Activated CD8-positive, alpha-beta T cell treated with anti-CD3 and anti-CD28 coated beads for 36 hours (primary cell): ENCODE data around the gene TMIGD3. TPM values are rescaled to one million over a fixed set of nuclear protein-coding genes. Genes with fewer than 3 reads are reported as not detected.
A peak's percentile ranks its signal among the peaks of the same experiment; 100 is the strongest.

Experiments
- ATAC-seq: fragments of 200-7000 bp; cut with Tn5 transposase; one replicate; pipeline ENCODE4 v1.10.0; 2021; ENCODE audit warnings: mild to moderate bottlenecking, moderate library complexity
- CTCF ChIA-PET: fragments of 350-600 bp; sonication (Branson Sonifier 250); formaldehyde crosslinking; loops from one replicate; lab custom pipeline; 2021; ENCODE audit warnings: antibody characterized with exemption; lab: Charles Lee
- POLR2A ChIA-PET: fragments of 350-600 bp; sonication (Branson Sonifier 250); formaldehyde crosslinking; loops from one replicate; lab custom pipeline; 2021; ENCODE audit warnings: antibody characterized with exemption; lab: Charles Lee
- DNase-seq: peaks from one replicate; pipeline ENCODE4 v3.0.0-alpha.2; 2020
- H3K27ac Mint-ChIP-seq: one replicate; pipeline ENCODE4 v1.8.0; 2021; ENCODE audit warnings: mild to moderate bottlenecking, mixed read lengths
- H3K27me3 Mint-ChIP-seq: one replicate; pipeline ENCODE4 v1.8.0; 2021; ENCODE audit warnings: mixed read lengths
- H3K36me3 Mint-ChIP-seq: one replicate; pipeline ENCODE4 v1.8.0; 2021; ENCODE audit warnings: low read depth, mixed read lengths
- H3K4me1 Mint-ChIP-seq: one replicate; pipeline ENCODE4 v1.8.0; 2021; ENCODE audit warnings: low read depth, mixed read lengths
- H3K4me3 Mint-ChIP-seq: one replicate; pipeline ENCODE4 v1.8.0; 2021; ENCODE audit warnings: mild to moderate bottlenecking, moderate library complexity, mixed read lengths
- H3K9me3 Mint-ChIP-seq: one replicate; pipeline ENCODE4 v1.8.0; 2021; ENCODE audit warnings: mixed read lengths
- intact Hi-C: fragments of 100-400 bp; cut with micrococcal nuclease; formaldehyde crosslinking; loops from one replicate; pipeline ENCODE4 v1.10.0; 2022
- total RNA-seq, 2 experiments: library from RNA; stranded (reverse); gene quantifications; one replicate each; pipeline ENCODE4 v1.2.3, GENCODE V29; 2021
- TF ChIP-seq, protein P1 (sequence below): fragments of 200-600 bp; IDR thresholded peaks from one replicate; pipeline ENCODE4 v1.8.0; 2022; ENCODE audit warnings: antibody characterized with exemption, mild to moderate bottlenecking

TMIGD3 gene
- total RNA-seq, 2 experiments from 2014 or later: not detected

DNA sequence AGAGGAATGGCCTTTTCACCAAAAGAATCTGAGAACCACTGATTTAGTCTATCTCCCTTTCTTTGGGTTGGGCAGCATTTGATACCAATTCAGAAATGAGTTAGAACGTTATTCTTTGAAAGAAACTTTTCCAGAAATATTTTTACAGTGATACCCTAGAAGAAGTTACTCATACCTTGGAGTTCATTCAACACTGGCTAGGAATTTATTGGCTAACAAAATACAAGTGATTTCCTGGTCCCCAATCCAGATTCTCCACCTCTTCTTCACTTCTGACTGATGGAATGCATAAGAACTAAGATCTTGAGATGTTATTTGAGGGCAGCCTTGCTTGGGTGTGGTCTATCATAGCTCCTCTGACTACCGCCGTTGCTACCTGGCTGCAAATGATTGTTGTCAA, 20.3 kb downstream of the TMIGD3 start:
- Mint-ChIP-seq H3K27ac (no peak overlapping the region), H3K36me3 (peaks cover 3% of the 10 kb centered on the region), H3K9me3 (no peaks in the 10 kb centered on the region), H3K4me3 (no peak overlapping the region), H3K4me1 (peaks cover 13% of the 10 kb centered on the region), H3K27me3 (no peaks in the 10 kb centered on the region)
- ChIA-PET POLR2A (no interaction called here), CTCF (interaction anchor here (1.4 to 9.9 kb wide), 4 partner anchors 25 to 284 kb away, joined by 8 to 99 read pairs (median 16); no protein-coding TSS in a partner anchor)
- TF ChIP-seq, protein P1, sequence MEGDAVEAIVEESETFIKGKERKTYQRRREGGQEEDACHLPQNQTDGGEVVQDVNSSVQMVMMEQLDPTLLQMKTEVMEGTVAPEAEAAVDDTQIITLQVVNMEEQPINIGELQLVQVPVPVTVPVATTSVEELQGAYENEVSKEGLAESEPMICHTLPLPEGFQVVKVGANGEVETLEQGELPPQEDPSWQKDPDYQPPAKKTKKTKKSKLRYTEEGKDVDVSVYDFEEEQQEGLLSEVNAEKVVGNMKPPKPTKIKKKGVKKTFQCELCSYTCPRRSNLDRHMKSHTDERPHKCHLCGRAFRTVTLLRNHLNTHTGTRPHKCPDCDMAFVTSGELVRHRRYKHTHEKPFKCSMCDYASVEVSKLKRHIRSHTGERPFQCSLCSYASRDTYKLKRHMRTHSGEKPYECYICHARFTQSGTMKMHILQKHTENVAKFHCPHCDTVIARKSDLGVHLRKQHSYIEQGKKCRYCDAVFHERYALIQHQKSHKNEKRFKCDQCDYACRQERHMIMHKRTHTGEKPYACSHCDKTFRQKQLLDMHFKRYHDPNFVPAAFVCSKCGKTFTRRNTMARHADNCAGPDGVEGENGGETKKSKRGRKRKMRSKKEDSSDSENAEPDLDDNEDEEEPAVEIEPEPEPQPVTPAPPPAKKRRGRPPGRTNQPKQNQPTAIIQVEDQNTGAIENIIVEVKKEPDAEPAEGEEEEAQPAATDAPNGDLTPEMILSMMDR: no peak
- intact Hi-C loops: no loop called here
- no peak for ATAC-seq
- no peak for DNase-seq

DNA sequence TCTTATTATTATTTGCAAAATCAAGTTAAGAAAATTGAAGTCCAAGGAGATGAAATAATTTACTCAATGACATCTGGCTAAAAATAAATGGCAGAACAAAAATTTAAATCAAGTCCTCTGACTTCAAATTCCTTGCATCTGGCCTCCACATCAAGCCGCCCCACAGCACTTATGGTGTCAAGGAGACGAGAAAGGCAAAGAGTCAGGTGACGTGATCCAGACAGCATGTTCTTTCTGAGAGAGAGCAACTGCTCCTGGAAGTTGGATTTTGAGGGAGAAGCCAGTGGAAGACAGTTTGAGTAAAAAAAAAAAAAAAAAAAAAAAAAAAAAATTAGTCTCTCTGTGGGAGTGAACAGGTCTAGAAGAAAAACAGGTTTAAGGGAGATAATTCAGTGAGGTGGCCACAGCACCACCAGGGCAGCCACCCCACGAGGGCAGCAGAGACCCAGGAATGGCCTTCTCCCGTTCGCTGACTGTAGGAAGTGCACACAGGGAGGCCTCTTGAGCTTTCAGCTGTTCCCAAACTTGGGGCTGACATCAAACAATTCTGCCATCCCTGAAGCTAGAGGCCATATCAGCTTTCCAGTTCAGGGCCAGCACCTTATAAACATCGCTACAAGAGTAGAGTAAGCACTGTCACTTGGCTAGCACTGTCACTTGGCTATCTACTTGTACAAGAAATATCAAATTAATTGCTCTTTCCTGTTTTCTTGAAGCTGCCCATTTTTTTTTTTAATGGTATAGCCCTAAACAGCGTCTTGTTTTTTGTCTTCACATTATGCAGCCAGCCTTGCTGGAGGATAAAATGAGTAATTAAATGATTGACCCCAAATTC, 21.8 kb downstream of the TMIGD3 start:
- H3K27ac Mint-ChIP-seq: no peak overlapping the region
- H3K9me3 Mint-ChIP-seq: no peaks in the 10 kb centered on the region
- ChIA-PET CTCF (interaction anchor here (0.7 to 9.9 kb wide), 27 partner anchors 9 to 888 kb away, joined by 3 to 99 read pairs (median 5); partner anchors contain the start of genes ADORA3 and TMIGD3), POLR2A (interaction anchor here (0.7 kb wide), 1 partner anchor 16 kb away, joined by 3 read pairs; no protein-coding TSS in a partner anchor)
- H3K4me1 Mint-ChIP-seq: peaks cover 29% of the 10 kb centered on the region
- peaks cover 12% of the 10 kb centered on the region for H3K36me3 Mint-ChIP-seq
- peak; percentile 67 for ATAC-seq
- peak; percentile 77 for DNase-seq
- TF ChIP-seq, protein P1: peak; percentile 52
- intact Hi-C loops: no loop called here
- no peak overlapping the region for H3K4me3 Mint-ChIP-seq
- H3K27me3 Mint-ChIP-seq: no peaks in the 10 kb centered on the region

- TF ChIP-seq, protein P1: no peak
- peaks cover 38% of the 10 kb centered on the region for H3K4me1 Mint-ChIP-seq
- CTCF ChIA-PET: interaction anchor here (0.7 to 9.9 kb wide), 8 partner anchors 10 to 270 kb away, joined by 3 to 99 read pairs (median 3); no protein-coding TSS in a partner anchor
Observed at GRCh38 chr1:111480674-111481073, 22.8 kb downstream of the TMIGD3 start.

DNA sequence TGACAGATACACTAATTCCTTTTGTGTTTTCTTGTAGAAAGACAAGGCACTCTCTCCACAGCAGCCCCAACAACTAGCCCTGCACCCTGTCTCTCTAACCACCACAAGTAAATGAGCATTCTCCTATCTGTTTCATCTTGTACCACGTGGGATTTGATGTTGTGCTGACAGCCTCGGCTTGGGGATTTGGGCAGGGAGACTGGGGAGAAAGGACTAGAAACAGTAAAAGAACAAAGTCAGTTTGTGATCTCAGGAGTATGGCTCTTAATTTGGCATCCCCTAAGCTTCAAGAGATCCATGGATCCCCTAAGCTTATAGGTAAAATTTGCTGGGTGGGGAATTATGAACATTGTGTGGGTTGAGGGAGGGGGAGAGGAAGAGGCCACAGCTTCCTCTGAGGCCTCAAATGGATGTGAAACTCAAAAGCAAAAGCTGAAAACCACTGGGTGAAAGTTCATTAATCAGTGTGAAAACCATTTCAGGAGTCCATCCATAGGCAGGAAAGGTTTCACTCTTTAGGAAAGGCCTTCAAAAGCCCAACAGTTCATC, 26.6 kb downstream of the TMIGD3 start:
- POLR2A ChIA-PET: interaction anchor here (0.6 to 2.7 kb wide), 9 partner anchors 13 to 278 kb away, joined by 3 to 8 read pairs (median 3); partner anchors contain the start of gene DDX20
- Mint-ChIP-seq H3K4me3 (peak overlapping the region; percentile 48), H3K36me3 (peaks cover 19% of the 10 kb centered on the region), H3K27ac (peak overlapping the region; percentile 79), H3K4me1 (peaks cover 58% of the 10 kb centered on the region), H3K9me3 (no peaks in the 10 kb centered on the region), H3K27me3 (no peaks in the 10 kb centered on the region)
- intact Hi-C loops: no loop called here
- CTCF ChIA-PET: interaction anchor here (0.8 to 9.9 kb wide), 16 partner anchors 8 to 292 kb away, joined by 3 to 99 read pairs (median 4); partner anchors contain the start of genes ADORA3, DDX20 and TMIGD3
- peak; percentile 70 for ATAC-seq
- peak; percentile 64 for DNase-seq
- TF ChIP-seq, protein P1: no peak

More at GRCh38 chr1:111480674-111481073, 22.8 kb downstream of the TMIGD3 start:
- POLR2A ChIA-PET: no interaction called here
- ATAC-seq (no peak), DNase-seq (no peak)
- H3K9me3 Mint-ChIP-seq: no peaks in the 10 kb centered on the region
- H3K36me3 Mint-ChIP-seq: peaks cover 12% of the 10 kb centered on the region
- H3K27me3 Mint-ChIP-seq: no peaks in the 10 kb centered on the region
- no peak overlapping the region for H3K27ac Mint-ChIP-seq
- H3K4me3 Mint-ChIP-seq: no peak overlapping the region
- intact Hi-C loops: no loop called here
